ENCODE results near the gene FYB1. TPM values are rescaled to one million over a fixed set of nuclear protein-coding genes. Genes with fewer than 3 reads are reported as not detected.
A peak's percentile ranks its signal among the peaks of the same experiment; 100 is the strongest.

The FYB1 gene
- total and polyA plus RNA-seq, 4 experiments from 2014 or later, result 184 to 596 (median 493) TPM

DNA sequence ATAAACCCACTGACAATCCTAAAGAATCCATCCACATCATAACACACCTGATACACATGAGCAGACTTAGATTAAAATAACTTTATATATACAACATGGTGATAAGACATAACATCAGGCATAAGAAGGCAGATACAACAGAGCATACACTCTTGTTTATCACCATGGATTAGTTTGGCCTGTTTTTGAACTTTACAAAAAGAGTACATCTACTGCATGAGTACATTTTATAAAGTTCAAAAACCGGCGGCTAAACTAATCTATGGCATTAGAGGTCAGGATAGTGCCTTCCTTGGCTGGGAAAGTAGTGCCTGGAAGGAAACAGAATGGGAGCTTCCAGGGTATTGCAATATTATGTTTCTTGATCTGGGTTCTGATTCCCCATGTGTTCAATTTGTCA, 160.3 kb downstream of the FYB1 start:
- POLR2A ChIA-PET (ENCODE audit: partially characterized antibody), result no interaction called here
- Mint-ChIP-seq H3K27ac (peak overlapping the region; percentile 8 to 80 (median 42)), H3K9me3 (no peaks in the 10 kb centered on the region), H3K4me1 (peaks cover 57 to 74% (median 65%) of the 10 kb centered on the region in 4 donors), H3K27me3 (no peaks in the 10 kb centered on the region), H3K36me3 (peaks cover 11 to 21% of the 10 kb centered on the region in 2 donors), H3K4me3 (peak overlapping the region in 6 of 8 donors; percentile 15 to 63 (median 39))
- H3K4me1 ChIP-seq (ENCODE audit: insufficient read depth, low read length), result peaks cover 93% of the 10 kb centered on the region
- no peak overlapping the region for H3K27ac ChIP-seq (ENCODE audit: low read depth, low read length)
- no peaks in the 10 kb centered on the region for H3K9me3 ChIP-seq (ENCODE audit: control insufficient read depth in 1 of 2, low read length in 2 of 2)
- H3K4me3 ChIP-seq (ENCODE audit: low read length in 2 of 2), result no peak overlapping the region
- no peaks in the 10 kb centered on the region for H3K36me3 ChIP-seq (ENCODE audit: insufficient read depth, low read length)
- no peaks in the 10 kb centered on the region for H3K27me3 ChIP-seq (ENCODE audit: insufficient read depth, low read length)
- intact Hi-C loops (cut with micrococcal nuclease), result loop anchor here (2.0 kb wide), 1 partner anchor 14 kb away; no protein-coding TSS in a partner anchor
- no peak for DNase-seq
- CTCF ChIA-PET (ENCODE audit: partially characterized antibody), result no interaction called here

DNA sequence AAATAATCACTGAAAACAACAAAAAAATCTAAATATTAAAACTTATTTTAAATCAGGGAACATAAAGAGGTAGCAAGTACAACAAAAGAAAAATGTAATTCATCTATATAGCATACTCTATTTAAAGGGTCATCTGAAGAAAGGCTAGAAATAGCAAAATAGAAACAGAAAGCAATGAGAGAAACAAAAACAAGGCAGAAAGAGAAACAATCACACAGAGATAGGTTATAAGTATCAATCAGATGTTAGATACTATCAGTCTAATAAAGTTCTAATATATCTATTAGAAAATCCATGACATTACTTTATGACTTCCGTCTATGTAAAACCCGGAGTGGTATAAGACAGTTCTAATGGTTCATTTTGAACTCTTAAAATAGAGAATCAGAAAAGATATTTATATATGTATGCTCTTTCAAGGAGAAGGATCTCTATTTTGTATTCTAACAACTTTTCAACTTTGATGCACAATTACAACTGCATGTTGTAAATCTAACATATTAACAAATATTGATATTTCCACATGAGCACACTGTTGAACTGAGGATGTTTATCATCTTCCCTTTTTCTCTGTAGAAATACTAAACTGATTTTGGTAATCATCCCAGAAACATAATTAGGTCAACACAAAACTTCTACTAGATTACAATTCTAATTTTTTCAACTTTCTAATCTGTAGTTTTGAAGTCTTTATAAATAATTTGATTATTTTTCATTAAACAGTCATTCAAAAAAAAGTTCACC, 161.0 kb downstream of the FYB1 start:
- Histone ChIP-seq H3K4me1 (ENCODE audit: insufficient read depth, low read length) (peaks cover 86% of the 10 kb centered on the region), H3K36me3 (ENCODE audit: insufficient read depth, low read length) (no peaks in the 10 kb centered on the region), H3K27ac (ENCODE audit: low read depth, low read length) (peak overlapping the region; percentile 35), H3K4me3 (ENCODE audit: low read length in 2 of 2) (peak overlapping the region in 1 of 2 donors; percentile 17), H3K27me3 (ENCODE audit: insufficient read depth, low read length) (no peaks in the 10 kb centered on the region), H3K9me3 (ENCODE audit: control insufficient read depth in 1 of 2, low read length in 2 of 2) (no peaks in the 10 kb centered on the region)
- Mint-ChIP-seq H3K27ac (peak overlapping the region; percentile 6 to 70 (median 41)), H3K4me1 (peaks cover 57 to 73% (median 64%) of the 10 kb centered on the region in 4 donors), H3K36me3 (peaks cover 14 to 21% of the 10 kb centered on the region in 2 donors), H3K9me3 (no peaks in the 10 kb centered on the region), H3K4me3 (peak overlapping the region; percentile 1 to 60 (median 52)), H3K27me3 (no peaks in the 10 kb centered on the region)
- no peak for DNase-seq
- intact Hi-C loops (cut with micrococcal nuclease), result loop anchor here (2.0 kb wide), 1 partner anchor 14 kb away; no protein-coding TSS in a partner anchor
- ChIA-PET POLR2A (ENCODE audit: partially characterized antibody) (no interaction called here), CTCF (ENCODE audit: partially characterized antibody) (no interaction called here)

GRCh38 chr5:39057734-39058133, 161.6 kb downstream of the FYB1 start:
- no peaks in the 10 kb centered on the region for H3K27me3 Mint-ChIP-seq
- DNase-seq, result no peak
- H3K4me1 Mint-ChIP-seq, result peaks cover 58 to 72% (median 64%) of the 10 kb centered on the region in 4 donors
- intact Hi-C loops (cut with micrococcal nuclease), result loop anchor here (2.0 kb wide), 1 partner anchor 15 kb away; no protein-coding TSS in a partner anchor
- H3K36me3 ChIP-seq (ENCODE audit: insufficient read depth, low read length), result no peaks in the 10 kb centered on the region
- no peaks in the 10 kb centered on the region for H3K9me3 Mint-ChIP-seq
- H3K4me3 ChIP-seq (ENCODE audit: low read length in 2 of 2), result peak overlapping the region in 1 of 2 donors; percentile 17
- H3K36me3 Mint-ChIP-seq, result peaks cover 14 to 21% of the 10 kb centered on the region in 2 donors
- H3K4me3 Mint-ChIP-seq, result peak overlapping the region in 7 of 8 donors; percentile 7 to 60 (median 50)
- H3K27ac Mint-ChIP-seq, result peak overlapping the region in 4 of 7 donors; percentile 0 to 70 (median 26)
- H3K27me3 ChIP-seq (ENCODE audit: insufficient read depth, low read length), result no peaks in the 10 kb centered on the region
- H3K27ac ChIP-seq (ENCODE audit: low read depth, low read length), result peak overlapping the region; percentile 35
- no peaks in the 10 kb centered on the region for H3K9me3 ChIP-seq (ENCODE audit: control insufficient read depth in 1 of 2, low read length in 2 of 2)
- CTCF ChIA-PET (ENCODE audit: partially characterized antibody), result interaction anchor here (1.9 kb wide), 1 partner anchor 23 kb away, joined by 6 read pairs; no protein-coding TSS in a partner anchor
- POLR2A ChIA-PET (ENCODE audit: partially characterized antibody), result no interaction called here
- H3K4me1 ChIP-seq (ENCODE audit: insufficient read depth, low read length), result peaks cover 84% of the 10 kb centered on the region

DNA sequence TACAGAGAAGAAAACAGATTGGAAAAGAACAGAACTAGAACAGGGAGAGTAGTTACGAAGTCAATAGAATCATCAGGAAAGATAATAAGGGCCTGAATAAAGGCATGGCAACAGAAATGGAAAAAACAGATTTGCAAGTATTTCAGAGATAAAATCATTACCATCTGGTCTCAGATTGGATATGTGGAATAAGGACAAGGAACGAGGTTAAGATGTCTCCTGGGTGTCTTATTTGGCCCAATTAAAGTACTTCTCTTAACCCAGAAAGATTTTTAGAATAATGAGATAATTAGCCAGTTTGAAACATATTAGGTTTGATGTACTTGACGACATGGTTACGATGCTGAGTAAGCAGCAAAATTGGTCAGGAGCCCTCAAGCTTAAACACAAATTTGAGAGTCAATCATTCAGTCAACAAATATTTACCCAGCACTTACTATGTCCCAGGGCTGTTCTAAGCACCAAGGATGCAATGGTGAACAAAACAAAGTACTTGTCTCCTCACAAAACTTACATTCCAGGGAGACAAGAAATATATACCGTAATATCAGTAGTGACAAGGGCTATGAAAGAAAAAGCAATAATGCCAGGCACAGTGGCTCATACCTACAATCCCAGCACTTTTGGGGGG, 163.5 kb downstream of the FYB1 start:
- peak overlapping the region in 1 of 7 donors; percentile 75 for H3K27ac Mint-ChIP-seq
- Histone ChIP-seq H3K36me3 (ENCODE audit: insufficient read depth, low read length) (no peaks in the 10 kb centered on the region), H3K4me3 (ENCODE audit: low read length in 2 of 2) (no peak overlapping the region), H3K27me3 (ENCODE audit: insufficient read depth, low read length) (no peaks in the 10 kb centered on the region), H3K27ac (ENCODE audit: low read depth, low read length) (no peak overlapping the region), H3K9me3 (ENCODE audit: control insufficient read depth in 1 of 2, low read length in 2 of 2) (no peaks in the 10 kb centered on the region), H3K4me1 (ENCODE audit: insufficient read depth, low read length) (peaks cover 77% of the 10 kb centered on the region)
- H3K27me3 Mint-ChIP-seq, result no peaks in the 10 kb centered on the region
- no peak for DNase-seq
- ChIA-PET CTCF (ENCODE audit: partially characterized antibody) (interaction anchor here (1.9 kb wide), 1 partner anchor 24 kb away, joined by 6 read pairs; no protein-coding TSS in a partner anchor), POLR2A (ENCODE audit: partially characterized antibody) (no interaction called here)
- H3K36me3 Mint-ChIP-seq, result peaks cover 14 to 19% of the 10 kb centered on the region in 2 donors
- peak overlapping the region in 1 of 8 donors; percentile 46 for H3K4me3 Mint-ChIP-seq
- H3K9me3 Mint-ChIP-seq, result no peaks in the 10 kb centered on the region
- peaks cover 55 to 67% (median 63%) of the 10 kb centered on the region in 4 donors for H3K4me1 Mint-ChIP-seq
- intact Hi-C loops (cut with micrococcal nuclease), result no loop called here

Other genes with a start within 250 kb of the FYB1 start
- gene RICTOR, start 145.2 kb downstream of the FYB1 start, total RNA-seq, result 10 to 100 TPM; 85.0 to 94.9 TPM
- gene RICTOR, start 145.2 kb downstream of the FYB1 start, polyA plus RNA-seq, result 10 to 100 TPM in 1 of 2 donors, 1 to 10 TPM in 1; 6.7 to 18.6 TPM
- not detected for gene C9, start 144.9 kb upstream of the FYB1 start, total RNA-seq
- not detected for gene C9, start 144.9 kb upstream of the FYB1 start, polyA plus RNA-seq
- gene DAB2, start 205.4 kb upstream of the FYB1 start, total RNA-seq, result 1 to 10 TPM; 2.3 to 2.9 TPM
- gene DAB2, start 205.4 kb upstream of the FYB1 start, polyA plus RNA-seq, result not detected